ENCODE results near the gene NLRC5.

- TF ChIP-seq CTCF (IDR thresholded peaks at IDR 0.05) (no peak), POLR2AphosphoS5 (IDR thresholded peaks at IDR 0.05) (no peak), EP300 (IDR thresholded peaks at IDR 0.05) (no peak), POLR2A (IDR thresholded peaks at IDR 0.05; ENCODE audit: low read depth) (no peak)
Observed at GRCh38 chr16:57093666-57094564, 104.6 kb downstream of the NLRC5 start.

All from esophagus muscularis mucosa (tissue), 4 donors.